GM04503 (cell line): ENCODE data around the gene INIP.
"Not testable (repeated sequence)": the region's sequence is repeated elsewhere in the genome, so short reads cannot be mapped to it uniquely, and the experiment has no call there.

Experiments
- DNase-seq: peaks from one replicate; pipeline ENCODE4 v3.0.0-alpha.2; 2012; ENCODE audit warnings: low read depth

INIP gene

DNA sequence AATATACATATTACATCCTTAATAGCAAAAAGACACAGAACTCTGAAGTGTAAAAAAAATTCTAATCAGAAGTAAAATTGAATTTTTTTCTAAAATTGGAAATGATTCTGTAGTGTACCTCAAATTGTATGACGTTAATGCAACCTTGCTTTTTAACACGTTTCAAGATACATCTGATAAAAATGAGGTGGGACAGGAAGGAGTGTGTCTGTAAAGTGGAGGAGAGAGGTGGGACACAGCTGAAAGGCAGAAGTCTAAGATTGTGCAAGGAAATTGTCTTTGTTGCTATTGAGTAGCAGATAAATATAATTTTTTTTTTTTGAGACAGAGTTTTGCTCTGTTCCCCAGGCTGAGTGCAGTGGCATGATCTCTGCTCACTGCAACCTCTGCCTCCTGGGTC, 17.0 kb upstream of the INIP start:
- DNase-seq = no peak

DNA sequence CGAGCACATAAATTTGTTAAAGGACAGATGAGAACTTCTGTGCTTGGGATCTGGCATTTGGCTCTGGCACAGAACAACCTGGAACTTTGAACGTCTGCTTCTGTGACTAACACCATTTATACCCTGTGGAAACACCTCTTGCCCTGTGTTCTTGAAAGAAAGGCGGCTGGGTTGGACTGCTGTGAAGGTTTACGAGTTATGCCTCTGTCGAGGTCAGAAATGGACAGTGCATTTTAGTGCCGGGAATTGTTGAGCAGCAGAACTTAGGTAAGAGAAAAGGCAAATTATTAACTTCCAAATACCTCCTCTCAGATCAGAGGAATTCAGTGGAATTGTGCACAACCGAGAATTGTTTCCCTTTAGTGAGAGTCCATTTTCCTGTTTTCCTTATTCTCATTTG, 14.1 kb upstream of the INIP start:
- DNase-seq = no peak

DNA sequence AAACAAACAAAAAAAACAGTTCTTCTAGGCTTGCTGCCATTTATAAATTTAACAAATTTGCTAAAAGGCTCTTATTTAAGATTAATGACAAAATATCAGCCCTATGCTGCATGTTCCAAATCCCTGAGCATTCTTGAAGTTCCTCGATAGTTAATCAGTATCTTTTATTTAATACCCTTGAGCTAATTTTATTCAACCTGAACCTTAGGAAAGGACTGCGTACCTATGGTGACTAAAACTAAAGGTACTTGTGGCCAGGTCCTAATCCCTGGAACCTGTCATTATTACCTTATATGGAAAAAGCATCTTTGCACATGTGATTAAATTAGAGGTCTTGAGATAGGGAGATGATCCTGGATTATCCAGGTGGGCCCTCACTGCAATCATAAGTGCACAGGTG, 10.5 kb upstream of the INIP start:
- no peak for DNase-seq

DNA sequence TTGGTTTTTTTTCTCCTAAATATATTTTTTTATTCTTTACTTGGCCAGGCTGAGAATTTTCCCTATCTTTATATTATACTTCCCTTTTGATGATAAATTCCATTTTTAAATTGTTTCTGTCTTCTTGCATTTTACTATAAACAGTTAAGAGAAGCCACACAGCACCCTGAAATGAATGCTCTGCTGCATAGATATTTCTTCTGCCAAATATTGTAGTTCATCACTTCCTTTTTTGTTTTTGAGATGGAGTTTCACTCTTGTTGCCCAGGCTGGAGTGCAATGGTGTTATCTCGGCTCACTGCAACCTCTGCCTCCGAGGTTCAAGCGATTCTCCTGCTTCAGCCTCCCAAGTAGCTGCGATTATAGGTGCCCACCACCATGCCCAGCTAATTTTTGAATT, 8.5 kb upstream of the INIP start:
- DNase-seq = no peak

DNA sequence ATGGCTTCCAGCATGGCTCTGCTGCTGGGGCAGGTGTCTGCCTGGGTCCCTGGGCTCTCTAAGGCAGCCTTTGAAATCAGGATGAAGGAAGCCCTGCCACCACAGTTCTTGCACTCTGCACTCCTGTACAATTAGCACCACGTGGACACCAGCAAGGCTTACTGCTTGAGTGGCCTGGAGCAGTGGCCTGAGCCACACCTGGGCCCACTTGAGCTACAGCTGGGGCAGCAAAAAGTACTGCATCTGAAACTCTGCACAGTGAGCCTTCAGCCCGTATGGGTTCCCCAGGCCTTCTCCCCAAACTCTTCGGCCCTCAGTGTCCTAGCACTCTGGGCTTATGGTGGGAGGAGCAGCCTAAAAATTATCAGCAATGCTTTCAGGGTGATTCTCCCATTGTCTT, 8.0 kb upstream of the INIP start:
- no peak for DNase-seq

DNA sequence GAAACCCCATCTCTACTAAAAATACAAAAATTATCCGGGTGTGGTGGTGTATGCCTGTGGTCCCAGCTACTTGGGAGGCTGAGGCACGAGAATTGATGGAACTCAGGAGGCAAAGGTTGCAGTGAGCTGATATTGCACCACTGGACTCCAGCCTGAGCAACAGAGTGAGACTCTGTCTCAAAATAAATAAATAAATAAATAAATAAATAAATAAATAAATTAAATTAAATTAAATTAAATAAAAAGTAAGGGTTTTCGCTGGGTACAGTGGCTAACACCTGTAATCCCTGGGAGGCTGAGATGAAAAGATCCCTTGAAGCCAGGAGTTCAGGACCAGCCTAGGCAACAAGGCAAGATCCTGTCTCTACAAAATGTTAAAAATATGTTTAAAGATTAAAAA, 4.8 kb upstream of the INIP start:
- not testable (repeated sequence) for DNase-seq

DNA sequence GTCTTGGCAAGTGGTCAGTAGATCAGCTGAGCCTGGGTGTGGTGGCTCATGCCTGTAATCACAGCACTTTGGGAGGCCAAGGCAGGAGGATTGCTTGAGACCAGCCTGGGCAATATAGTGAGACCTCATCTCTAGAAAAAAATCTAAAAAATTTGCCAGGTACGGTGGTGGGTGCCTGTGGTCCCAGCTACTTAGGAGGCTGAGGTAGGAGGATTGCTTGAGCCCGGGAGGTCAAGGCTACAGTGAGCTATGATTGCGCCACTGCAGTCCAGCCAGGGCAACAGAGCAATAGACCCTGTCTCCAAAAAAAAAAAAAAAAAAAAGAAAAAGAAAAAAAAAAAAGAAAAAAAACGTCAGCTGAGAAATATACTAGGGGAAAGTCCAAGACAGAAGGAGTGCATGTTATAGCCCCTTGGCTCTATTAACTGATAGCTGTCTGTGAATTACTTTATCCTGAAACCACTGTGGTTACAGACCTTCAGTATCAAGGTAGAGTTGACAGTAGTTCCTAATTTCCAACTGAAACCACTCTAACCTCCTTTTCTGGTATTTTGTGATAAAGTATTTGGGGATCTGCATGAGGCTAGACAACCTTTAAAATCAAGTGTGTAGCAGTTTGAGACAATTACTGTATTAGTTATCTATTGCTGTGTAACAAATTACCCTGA, 2.3 kb upstream of the INIP start:
- no peak for DNase-seq

DNA sequence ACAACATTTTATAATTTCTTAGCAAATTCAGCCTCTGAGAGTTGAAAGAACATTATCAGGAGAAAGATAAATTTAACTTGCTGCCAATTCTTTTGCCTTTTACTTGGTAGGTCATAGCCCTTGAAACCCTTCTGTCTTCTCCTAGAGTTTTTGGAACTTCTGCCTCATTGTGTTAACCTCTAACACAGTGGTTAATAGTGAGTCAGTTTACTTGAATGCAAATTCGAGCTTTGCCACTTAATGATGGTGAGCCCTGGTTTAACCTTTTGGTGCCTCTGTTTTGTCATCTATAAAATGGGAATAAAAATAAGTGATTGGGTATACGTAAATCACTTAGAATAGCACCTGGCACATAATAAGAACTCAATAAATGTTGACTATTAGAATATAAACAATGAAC, 1.8 kb upstream of the INIP start:
- DNase-seq = no peak

DNA sequence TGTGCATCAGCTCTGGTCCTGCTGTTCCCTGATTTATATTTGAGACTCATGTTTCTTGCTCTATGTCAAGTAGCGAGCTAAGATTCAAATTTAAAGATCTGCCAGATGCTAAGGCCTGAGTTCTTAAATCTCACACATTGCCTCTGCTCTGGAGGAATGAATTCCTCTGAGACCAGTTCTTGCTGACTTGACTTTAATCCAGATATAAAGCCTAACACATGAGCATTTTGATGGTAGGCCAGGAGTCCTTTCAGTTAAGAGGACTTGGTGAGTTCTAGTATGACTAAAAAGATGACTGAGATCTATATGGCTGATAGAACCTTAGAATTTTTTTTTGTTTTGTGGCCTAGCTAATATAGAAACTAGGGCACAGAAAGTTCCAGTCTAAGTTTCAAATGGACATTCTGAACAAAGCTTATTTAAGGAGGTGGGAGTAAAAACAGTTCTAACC, 1.3 kb upstream of the INIP start:
- DNase-seq = peak; percentile 64

DNA sequence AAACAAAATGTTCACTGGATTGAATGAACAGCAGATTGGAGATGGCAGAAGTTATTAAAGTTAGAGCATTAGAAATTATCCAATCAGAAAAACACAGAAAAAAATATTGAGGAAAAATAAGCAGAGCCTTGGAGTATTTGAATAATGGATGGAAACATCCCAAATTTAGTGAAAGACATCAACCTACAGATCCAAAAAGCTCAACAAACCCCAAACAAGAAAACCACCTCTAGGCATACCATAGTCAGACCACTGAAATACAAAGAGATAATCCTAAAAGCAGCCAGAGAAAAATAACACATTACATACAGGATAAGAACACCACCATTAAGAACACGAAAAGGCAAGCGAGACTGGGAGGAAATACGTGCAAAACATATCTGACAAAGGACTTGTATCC, 5.2 kb downstream of the INIP start:
- DNase-seq = no peak

DNA sequence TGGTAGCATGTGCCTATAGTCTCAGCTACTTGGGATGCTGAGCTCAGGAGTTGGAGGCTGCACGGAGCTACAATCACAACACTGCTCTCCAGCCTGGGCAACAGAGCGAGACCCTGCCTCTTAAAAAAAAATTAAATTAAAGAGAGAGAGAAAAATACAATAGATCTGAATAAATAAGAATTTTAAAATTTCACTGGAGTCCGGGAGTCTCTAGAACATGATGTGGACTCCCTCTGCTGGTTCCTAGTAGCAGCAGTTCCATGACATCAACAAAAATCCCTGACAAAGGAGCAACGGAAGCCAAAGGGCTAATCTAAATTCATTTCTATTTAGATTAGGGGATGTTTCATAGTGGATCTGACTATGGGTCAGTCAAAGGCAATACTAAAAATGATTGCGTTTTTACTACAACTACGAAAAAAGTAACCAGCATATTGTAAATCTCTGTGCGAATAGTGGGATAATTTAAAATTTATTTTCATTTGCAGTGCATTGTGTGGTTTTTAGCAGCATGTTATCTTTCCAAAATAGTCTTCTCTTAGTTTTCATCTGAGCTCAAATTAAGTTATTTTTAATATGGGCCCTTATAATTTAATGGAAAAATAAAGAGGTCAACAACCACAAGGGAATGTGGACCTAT, 6.7 kb downstream of the INIP start:
- DNase-seq = no peak

DNA sequence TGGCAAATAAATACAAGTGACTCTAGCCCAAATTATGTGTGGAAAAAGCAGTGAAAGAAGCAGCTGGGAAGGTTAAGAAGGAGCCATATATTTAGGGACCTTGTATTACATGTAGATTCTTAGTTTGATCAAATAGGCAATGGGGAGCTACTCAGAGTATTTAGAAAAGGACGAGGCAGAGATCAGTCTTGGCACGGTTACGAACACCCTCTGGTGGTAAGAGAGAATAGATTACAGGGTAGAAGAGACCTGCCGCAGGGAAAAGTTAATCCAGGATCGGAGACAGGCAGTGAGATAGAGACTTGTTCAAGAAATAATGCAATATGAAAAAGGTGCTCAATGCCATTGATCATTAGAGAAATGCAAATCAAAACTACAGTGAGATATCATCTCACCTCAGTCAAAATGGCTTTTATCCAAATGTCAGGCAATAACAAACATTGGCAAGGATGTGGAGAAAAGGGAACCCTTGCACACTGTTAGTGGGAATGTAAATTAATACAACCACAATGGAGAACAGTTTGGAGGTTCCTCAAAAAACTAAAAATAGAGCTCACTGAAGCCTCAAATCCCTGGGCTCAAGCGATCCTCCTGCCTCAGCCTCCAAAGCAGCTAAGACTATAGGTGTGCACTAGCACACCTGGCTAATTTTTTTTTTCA, 12.0 kb downstream of the INIP start:
- DNase-seq = no peak

DNA sequence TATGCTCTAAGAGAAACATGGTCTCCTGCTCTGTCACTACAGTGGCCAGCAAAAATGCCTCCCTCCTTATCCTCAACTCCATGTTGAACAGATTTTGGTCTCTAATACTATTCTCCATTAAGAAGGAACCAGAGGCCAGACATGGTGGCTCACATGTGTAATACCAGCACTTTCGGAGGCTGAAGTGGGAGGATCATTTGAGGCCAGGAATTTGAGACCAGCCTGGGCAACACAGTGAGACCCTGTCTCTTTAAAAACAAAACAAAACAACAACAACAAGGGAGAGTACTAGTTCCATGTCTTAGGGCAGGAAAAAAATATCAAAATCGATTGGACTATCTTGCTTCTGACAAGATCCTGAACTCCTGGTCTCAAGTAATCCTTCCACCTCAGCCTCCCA, 14.6 kb downstream of the INIP start:
- DNase-seq = no peak

DNA sequence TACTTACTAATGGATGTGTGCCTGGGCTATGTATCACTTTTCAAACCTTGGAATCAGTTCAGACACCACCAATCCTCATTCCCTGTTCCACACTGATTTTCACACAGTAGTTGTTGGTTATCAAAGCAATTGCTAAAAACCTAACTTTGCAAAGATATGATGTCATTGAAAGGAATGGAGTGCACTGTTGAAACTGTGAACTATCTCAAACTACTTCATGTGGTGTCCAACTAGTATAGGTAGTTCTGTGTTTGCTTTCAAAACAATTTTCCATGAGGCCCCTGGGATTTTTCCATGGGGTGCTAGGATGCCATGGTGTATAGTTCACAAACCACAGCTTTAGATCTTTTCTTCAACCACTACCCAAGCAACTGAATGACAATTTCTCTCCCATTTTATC, 17.8 kb downstream of the INIP start:
- DNase-seq = no peak

DNA sequence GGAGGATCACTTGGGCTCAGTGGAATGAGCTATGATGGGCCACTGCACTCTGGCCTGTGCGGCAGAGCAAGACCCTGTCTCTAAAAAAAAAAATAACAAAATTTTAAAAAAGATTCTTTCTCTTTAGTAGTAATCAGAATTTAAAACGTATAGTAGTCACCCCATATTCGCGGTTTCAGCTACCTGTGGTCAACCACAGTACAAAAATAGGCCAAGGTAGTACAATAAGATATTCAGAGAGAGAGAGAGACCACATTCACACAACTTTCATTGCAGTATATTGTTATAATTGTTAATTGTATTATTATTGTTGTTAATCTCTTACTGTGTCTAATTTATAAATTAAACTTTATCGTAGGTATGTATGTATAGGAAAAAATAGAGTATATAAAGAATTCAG, 18.7 kb downstream of the INIP start:
- DNase-seq = no peak

DNA sequence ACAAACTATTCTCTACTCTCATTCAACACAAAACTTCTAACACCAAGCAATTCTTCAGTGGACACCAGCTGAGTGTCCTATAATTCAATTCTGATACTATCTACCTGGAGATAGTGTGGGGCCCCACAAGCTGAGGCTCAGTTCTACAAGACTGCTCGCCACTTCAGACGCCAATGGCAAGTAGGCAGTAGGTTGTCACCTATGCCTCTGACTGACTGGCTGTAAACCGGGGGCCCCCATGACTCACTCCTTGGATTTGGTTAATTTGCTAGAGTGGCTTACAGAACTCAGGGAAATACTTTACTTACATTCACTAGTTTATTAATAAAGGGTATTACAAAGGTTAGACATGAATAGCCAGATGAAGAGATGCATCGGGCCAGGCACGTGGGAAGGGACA, 21.5 kb downstream of the INIP start:
- no peak for DNase-seq

DNA sequence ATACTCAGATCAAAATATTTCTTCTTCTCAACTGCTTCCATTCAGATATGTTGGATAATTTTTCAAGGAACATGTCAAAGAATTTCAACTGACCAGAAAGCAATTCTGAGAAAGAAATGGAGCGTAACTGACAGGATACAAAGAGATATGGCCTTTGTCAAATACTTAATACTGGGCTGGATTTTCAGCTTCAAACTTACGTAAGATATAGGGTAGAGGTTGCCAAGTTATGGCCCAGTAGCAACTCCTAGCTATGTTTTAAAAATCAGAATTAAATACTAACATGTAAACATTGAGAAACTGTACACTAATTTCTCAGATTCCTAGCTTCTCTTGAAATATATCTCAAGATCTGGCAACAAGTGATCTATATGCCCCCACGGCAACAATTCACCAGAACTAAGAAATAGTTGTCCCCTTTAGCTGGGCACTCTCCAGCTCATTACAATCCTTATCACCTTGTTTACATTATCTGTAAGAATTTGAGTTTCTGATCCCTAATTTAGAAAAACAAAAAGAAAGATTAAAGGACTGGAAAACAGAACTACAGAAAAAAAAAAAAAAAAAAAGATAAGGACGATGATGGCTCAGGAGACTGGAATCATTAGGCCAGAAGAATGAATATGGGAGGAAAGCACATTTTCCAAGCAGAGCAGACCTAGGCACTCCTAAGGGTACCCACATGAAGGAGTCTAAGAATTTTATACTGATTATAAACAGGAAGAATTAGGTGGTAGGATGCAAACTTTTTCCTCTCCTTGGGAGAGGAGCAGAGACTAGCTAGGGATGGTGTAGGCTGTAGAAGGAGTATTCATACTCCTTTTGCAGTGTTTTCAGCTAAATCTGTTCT, 23.0 kb downstream of the INIP start:
- DNase-seq = no peak

DNA sequence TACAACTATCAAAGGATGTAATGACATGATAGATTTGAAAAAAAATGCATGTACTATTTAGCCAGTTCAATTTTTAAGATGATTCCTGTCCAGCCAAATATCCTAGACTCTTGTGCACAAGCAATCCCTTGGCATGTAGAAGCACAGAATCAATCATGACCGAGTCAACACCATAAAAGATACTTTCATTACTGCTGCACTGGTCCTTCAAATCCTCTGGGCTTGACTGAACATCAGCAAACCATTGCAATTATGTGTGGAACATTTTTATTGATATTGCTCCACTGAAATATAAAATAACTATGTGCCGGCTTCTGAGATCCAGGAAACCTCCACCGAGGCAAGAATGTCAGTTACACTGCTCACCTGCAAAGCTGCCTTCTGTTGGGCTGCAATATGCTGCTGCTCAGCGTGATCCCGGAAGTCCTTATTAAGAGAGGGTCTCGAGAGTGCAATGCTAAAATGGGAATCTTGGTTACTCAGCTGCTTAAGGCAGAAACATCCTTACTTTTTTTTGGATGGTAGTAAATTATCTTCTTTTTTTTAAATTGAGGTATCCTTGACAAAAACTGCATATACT, 28.7 kb downstream of the INIP start:
- no peak for DNase-seq

DNA sequence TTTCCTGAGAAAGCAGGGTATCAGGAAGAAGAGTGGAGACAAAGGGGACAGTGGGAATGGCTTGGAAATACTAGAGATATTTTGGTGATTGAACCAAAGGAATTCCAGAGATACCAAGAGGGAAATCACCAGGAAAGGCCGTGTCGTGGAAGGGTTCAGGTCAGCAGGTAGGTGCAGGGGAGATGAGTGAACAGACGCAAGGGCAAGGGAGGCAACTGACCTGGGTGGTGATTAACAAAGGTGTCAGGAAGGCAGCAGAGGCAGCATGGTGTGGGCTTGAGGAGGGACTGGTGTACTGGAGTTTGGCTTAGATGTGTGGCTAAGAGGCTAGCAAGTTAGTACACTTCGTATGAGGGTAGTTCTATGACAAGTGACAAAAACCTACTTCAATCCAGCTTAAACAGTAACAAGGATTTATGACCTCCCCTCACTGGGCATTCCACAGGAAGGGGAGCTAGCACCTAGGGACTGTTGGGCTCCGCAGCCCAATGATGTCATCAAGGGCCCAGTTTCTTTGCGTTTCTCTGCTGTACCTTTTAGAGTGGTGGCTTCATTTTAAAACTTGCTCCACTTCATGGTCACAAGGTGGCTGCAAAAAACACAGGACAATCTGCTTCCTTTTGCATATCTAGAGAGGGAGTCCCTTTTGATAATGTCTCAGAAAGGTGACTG, 37.0 kb downstream of the INIP start:
- no peak for DNase-seq

DNA sequence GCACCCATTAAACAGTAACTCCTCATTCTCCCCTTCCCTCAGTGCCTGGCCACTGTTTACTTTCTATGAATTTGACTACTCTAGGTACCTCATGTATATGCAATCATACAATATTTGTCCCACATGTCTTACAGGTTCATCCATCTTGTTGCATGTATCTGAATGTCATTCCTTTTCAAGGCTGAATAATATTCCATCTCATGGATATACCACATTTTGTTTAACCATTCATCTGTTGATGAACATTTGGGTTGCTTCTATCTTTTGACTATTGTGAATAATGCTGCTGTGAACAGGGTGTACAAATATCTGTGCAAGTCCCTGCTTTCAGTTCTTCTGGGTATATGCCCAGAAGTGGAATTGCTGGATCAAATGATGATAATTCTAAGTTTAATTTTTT, 40.9 kb downstream of the INIP start:
- no peak for DNase-seq

DNA sequence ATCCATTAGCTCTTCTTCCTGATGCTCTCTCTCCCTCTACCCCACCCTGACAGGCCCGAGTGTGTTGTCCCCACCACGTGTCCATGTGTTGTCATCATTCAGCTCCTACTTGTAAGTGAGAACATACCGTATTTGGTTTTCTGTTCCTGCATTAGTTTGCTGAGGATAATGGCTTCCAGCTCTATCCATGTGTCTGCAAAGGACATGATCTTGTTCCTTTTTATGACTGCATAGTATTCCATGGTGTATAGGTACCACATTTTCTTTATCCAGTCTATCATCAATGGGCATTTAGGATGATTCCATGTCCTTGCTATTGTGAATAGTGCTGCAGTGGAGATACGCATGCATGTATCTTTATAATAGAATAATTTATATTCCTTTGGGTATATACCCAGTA, 44.7 kb downstream of the INIP start:
- DNase-seq = not testable (repeated sequence)
